ENCODE results near the gene CPTP. TPM values are rescaled to one million over a fixed set of nuclear protein-coding genes. Genes with fewer than 3 reads are reported as not detected.

The CPTP gene
- total RNA-seq, 4 donors from 2014 or later, result 15.4 to 44.9 (median 31.5) TPM

- H3K27me3 ChIP-seq, result peaks cover 0 to 41% (median 24%) of the 10 kb centered on the region in 4 donors
- no peak for DNase-seq (ENCODE audit: extremely low spot score)
- no peaks in the 10 kb centered on the region for H3K9me3 ChIP-seq
- TF ChIP-seq POLR2A (IDR thresholded peaks at IDR 0.05; ENCODE audit: low read depth) (no peak), POLR2AphosphoS5 (IDR thresholded peaks at IDR 0.05) (peak; percentile 20 to 24)
- peaks cover 0 to 25% (median 7%) of the 10 kb centered on the region in 4 donors for H3K36me3 ChIP-seq
- peaks cover 59 to 76% (median 74%) of the 10 kb centered on the region in 4 donors for H3K4me1 ChIP-seq
- 56% methylated on average over 12 of the region's 29 CpGs for WGBS
- intact Hi-C loops (cut with DNase I), result no loop called here
- peak overlapping the region; percentile 50 to 73 (median 60) for H3K27ac ChIP-seq (replicated peaks in 1 of 4)
- peak overlapping the region in 2 of 4 donors; percentile 5 to 33 for H3K4me3 ChIP-seq
Observed at GRCh38 chr1:1351511-1352427, 27.2 kb downstream of the CPTP start.

GRCh38 chr1:1352786-1353388, 28.3 kb downstream of the CPTP start:
- intact Hi-C loops (cut with DNase I), result no loop called here
- TF ChIP-seq CTCF (IDR thresholded peaks at IDR 0.05) (no peak), EP300 (IDR thresholded peaks at IDR 0.05) (no peak), POLR2A (IDR thresholded peaks at IDR 0.05; ENCODE audit: low read depth) (no peak), POLR2AphosphoS5 (IDR thresholded peaks at IDR 0.05) (no peak)

DNA sequence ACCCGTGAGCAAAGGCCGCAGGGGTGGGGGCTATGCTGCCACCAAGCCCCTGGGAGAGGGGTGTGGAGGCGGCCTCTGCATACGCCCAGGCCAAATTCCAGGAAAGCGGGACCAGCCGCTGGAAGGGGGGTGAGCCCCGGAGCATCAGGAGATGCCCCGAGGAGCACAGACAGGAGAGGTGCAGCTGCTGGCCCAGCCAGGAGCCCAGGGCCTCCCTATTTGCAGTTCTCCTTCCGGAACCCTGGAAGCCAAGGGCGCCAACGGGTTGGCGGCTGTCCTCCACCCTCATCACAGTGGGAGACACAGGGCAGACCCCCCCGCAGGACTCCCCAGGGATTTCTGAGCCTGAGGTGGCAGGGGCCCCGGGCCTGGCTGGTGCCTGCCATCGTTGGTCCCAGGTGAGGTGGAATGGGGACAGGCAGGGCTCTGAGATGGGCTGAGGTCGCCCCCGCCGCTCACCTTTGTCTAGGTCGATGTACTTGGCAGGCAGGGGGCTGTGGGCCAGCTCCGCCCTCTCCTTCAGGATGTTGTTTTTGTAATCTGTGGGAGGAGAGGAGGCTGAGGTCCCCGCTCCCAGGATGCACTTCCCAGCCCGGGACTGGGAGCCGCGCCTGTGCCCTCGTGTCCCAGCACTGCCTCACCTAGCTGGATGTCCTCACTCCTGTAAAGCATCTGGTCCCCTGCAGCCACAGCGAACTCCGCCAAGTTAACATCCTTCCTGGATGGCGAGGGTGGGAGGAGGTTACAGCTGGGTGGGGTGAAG, 29.0 kb downstream of the CPTP start:
- WGBS, result 49% methylated on average over 8 of the region's 28 CpGs
- peak overlapping the region; percentile 30 to 73 (median 54) for H3K27ac ChIP-seq (replicated peaks in 1 of 4)
- DNase-seq (ENCODE audit: extremely low spot score), result no peak
- TF ChIP-seq POLR2A (IDR thresholded peaks at IDR 0.05; ENCODE audit: low read depth) (no peak), CTCF (IDR thresholded peaks at IDR 0.05) (no peak), POLR2AphosphoS5 (IDR thresholded peaks at IDR 0.05) (no peak), EP300 (IDR thresholded peaks at IDR 0.05) (no peak)
- no peaks in the 10 kb centered on the region for H3K9me3 ChIP-seq
- H3K4me1 ChIP-seq, result peaks cover 43 to 76% (median 70%) of the 10 kb centered on the region in 4 donors
- peaks cover 0 to 59% (median 26%) of the 10 kb centered on the region in 4 donors for H3K27me3 ChIP-seq
- intact Hi-C loops (cut with DNase I), result no loop called here
- H3K36me3 ChIP-seq, result peaks cover 0 to 25% (median 7%) of the 10 kb centered on the region in 4 donors
- no peak overlapping the region for H3K4me3 ChIP-seq

More at GRCh38 chr1:1352786-1353388, 28.3 kb downstream of the CPTP start:
- DNase-seq (ENCODE audit: extremely low spot score), result no peak
- Histone ChIP-seq H3K36me3 (peaks cover 0 to 25% (median 7%) of the 10 kb centered on the region in 4 donors), H3K9me3 (no peaks in the 10 kb centered on the region), H3K27ac (replicated peaks in 1 of 4) (peak overlapping the region; percentile 32 to 73 (median 60)), H3K27me3 (peaks cover 0 to 53% (median 26%) of the 10 kb centered on the region in 4 donors), H3K4me1 (peaks cover 49 to 76% (median 70%) of the 10 kb centered on the region in 4 donors), H3K4me3 (no peak overlapping the region)
- WGBS, result 28% methylated on average over 5 of the region's 5 CpGs

GRCh38 chr1:1354271-1355247, 30.0 kb downstream of the CPTP start:
- peak overlapping the region; percentile 81 to 88 (median 84) for H3K27ac ChIP-seq (replicated peaks in 1 of 4)
- H3K36me3 ChIP-seq, result peaks cover 0 to 25% (median 7%) of the 10 kb centered on the region in 4 donors
- 51% methylated on average over 71 of the region's 116 CpGs for WGBS
- no peaks in the 10 kb centered on the region for H3K9me3 ChIP-seq
- intact Hi-C loops (cut with DNase I), result no loop called here
- TF ChIP-seq POLR2A (IDR thresholded peaks at IDR 0.05; ENCODE audit: low read depth) (no peak), CTCF (IDR thresholded peaks at IDR 0.05) (no peak), EP300 (IDR thresholded peaks at IDR 0.05) (no peak)
- DNase-seq (ENCODE audit: extremely low spot score), result no peak
- H3K4me3 ChIP-seq, result peak overlapping the region; percentile 35 to 69 (median 44)
- H3K4me1 ChIP-seq, result peaks cover 43 to 84% (median 80%) of the 10 kb centered on the region in 4 donors
- H3K27me3 ChIP-seq, result peaks cover 0 to 68% (median 26%) of the 10 kb centered on the region in 4 donors

Data from esophagus muscularis mucosa (tissue), 4 donors.